ENCODE measurements around the gene GALNTL6.

GALNTL6 gene

DNA sequence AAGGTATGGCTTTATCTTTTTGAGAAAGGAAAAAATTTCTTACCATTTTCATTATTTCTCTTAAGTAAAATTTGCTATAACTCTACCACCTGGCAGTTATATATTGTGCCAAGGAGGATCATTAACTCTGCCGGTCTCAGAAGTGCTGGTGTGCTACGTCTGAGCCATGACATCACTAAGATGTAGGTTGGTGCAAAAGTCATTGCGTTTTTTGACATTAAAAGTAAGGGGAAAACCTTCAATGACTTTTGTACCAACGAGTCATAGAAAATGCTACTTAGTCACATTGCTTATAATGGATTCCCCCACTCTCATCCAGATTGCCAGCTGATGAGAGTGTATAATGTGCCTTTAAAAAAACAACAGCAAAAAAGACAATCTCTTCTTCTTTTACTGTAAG lies 786.4 kb downstream of the GALNTL6 start:
- DNase-seq: no peak

- DNase-seq: no peak
Measured at GRCh38 chr4:172601195-172601594, 788.0 kb downstream of the GALNTL6 start.

GRCh38 chr4:172619218-172619617 lies 806.0 kb downstream of the GALNTL6 start:
- DNase-seq: no peak

DNA sequence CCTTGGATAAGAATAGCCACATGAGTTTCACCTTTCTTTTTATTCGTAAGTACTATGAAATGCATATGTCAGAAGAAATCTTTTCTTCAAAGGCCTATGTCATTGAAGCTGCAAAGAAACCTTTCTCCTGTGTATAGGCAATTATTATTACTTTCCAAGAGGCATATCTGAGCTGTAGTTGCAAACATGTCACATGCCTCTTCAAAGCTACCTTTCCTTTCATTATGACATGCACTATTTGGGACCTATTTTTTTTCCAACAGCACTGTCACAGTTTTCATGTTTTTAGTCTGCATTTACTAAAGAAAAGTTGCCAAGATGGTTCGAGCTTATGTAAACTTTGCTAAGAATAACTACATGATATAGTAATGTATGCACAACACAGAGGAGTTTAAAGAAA lies 806.6 kb downstream of the GALNTL6 start:
- DNase-seq: no peak

DNA sequence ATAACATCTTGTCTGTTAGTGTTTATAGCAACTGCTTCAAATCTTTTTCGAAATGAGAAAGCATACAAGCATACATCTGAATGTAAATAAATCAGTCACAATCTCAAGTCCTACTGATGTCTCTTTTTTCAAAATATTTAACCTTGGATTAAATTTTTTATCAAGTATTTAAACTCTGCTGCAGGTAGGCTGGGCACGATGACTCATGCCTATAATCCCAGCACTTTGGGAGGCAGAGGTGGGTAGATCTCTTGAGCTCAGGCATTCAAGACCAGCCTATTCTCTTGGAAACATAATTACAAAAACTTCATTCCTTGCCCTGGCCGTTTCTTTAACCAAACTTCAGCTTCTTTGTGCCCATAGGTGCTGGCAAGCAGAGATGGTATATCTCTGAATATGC lies 815.1 kb downstream of the GALNTL6 start:
- no peak for DNase-seq

DNA sequence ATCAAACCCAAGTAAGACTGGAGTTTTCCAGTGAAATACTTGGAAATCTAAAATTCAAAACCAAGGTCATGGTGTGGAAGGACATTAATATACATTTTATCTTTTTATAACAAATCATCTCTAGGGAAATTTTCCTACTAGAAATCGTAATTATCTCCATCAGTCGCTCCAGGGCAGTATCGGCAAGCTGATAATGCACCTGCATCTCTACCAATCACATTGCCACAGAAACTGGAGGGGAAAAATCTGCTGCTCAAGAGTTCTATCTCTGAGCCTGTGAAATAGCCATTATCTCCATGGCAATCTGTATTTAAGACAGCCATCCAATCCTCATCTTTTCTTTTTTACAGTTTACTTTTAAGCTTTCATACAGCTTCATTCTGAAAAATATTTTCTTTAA lies 817.1 kb downstream of the GALNTL6 start:
- no peak for DNase-seq

- no peak for DNase-seq
Measured at GRCh38 chr4:172631832-172632231, 818.6 kb downstream of the GALNTL6 start.

GRCh38 chr4:172648471-172648870 lies 835.3 kb downstream of the GALNTL6 start:
- no peak for DNase-seq

DNA sequence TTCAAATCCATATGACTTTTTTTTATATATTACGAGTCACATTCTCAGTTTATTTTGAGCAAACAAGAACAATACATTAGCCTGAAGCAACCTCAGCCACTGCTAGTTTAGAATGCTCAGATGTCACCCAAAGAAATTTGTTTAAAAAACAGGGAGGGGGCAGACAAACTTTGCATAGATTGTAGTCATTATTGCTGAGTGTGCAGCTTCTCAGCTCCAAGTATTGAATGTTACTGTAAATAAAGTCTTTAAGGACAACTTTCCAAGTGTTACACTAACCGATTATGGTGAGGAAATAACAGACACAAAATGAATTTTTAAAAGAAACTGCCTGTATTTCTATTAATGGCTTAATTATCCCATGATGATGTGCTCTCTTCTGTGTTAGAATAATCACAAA lies 835.9 kb downstream of the GALNTL6 start:
- DNase-seq: no peak

DNA sequence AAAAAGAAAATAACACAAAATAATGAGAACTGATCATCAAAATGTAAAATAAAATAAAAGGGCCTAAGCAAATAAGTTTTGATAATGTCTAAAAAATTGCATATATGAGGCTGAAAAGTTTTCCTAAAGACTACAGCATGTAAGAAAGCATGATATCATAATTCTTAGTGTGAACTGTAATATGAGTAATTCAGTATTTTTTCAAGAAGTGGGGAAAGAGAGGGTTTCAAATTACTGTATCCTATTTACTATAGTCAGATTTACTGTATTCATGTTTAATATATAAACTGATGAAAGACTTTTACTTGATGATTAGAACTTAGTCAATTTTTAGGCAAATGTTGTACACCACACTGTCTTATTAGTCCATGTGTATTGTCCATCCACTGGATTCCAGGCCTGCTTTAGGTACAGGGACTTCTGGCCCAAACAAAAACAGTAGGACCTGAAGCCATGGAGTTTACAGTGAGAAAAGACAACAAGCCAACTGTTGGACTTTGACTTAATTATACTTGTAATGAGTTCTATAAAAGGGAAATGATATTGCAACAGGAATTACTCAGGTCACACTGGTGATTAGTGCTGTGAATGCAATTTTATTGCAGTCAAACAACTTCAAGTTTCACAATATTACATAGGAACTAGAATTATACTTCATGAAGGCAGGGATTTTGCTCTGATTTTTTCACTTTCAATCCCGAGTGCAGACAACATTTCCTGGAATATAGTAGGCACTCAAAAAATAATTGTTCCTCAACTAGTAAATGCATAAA lies 837.7 kb downstream of the GALNTL6 start:
- DNase-seq: no peak

DNA sequence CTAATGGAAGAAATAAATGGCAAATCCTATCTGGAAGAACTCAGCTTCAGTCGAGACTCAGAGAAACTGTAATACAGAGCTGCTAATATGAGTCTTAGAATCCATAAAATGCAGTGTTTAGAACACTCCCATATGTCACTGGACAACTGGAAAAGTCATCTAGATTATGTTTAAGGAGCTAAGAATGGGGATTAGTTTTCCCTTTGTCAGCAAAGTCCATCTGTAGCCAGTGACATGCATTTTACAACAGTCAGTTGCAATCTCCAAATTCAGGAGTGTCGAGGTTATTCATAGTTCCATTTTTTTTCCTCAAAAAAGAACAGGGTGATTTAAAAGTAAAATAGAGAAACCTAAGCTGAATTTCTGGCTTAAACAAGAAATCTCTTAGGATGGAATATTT lies 838.8 kb downstream of the GALNTL6 start:
- DNase-seq: no peak

- no peak for DNase-seq
Measured at GRCh38 chr4:172652369-172652768, 839.2 kb downstream of the GALNTL6 start.

- DNase-seq: no peak
Measured at GRCh38 chr4:172653676-172654075, 840.5 kb downstream of the GALNTL6 start.

DNA sequence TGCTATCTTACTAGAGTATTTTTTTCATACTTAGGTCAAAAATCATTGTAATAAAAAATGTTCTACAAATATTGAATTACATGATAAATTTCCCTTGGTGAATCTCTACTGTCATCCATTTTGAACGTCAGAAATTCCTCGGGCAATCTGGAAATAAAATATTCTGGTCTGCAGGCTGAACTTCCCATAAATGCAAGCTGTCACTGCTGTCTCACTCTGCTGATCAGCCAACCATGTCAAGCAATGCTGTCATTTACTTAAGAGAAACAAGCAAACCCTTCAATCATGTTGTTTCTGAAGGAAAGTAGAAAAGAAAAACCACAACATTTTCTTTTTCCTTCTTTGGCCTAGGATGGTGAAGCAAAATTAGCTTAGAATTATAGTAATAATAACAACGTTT lies 841.3 kb downstream of the GALNTL6 start:
- DNase-seq: no peak

GRCh38 chr4:172656055-172656454 lies 842.9 kb downstream of the GALNTL6 start:
- DNase-seq: no peak

DNA sequence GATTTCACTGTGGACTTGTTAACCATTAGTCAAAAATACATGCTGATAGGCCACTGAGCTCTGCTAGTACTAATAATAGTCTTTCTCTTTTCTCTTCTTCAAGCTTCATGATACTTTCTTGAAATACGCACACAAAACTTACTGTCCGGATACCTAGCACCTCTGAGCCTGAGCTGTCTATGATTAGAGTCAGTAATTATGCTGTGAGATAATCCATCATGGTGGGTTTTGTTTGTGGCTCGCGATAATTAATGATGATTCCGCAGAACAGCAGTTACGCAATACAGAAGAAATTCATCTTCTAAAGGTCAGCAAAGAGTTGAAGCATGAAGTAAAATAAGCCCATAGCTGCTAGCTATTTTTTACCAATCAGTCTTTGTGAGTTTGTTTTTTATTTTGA lies 843.9 kb downstream of the GALNTL6 start:
- DNase-seq: no peak

DNA sequence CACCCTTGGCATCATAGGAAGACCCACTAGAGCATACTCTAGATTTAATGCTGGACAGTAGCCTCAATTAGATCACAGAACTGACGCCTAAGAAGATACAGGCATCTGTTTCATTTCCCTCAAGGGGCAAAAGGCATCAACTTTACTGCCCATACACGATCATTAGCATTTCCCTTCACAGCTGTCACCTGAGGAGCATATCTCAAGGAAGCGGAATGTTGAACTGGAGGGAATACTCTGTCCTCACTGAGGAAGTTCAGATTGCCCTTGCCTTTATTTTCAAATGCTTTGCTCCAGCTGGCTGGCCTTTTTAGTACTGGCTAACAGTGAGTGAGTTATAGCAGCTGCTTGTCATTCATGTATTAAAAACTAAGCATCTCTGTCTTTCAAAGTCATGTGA lies 847.0 kb downstream of the GALNTL6 start:
- no peak for DNase-seq

DNA sequence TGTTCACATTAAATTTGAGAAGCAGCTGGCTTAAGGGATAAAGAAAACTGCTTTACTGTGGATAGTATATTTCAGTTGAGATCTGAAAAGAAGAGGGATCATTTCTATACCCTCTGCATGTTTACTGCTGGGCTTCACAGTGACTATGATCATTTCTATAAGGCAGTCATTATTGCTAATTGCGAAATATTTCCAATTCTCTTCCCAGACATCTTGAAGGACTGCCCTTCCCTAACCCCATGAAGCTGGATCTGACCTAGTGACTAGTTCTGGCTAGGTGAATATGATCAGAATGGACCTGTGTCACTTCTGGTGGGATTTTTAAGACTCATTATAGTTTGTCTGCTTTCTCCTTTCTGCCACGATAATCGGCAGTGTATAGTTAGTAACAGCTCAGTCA lies 848.9 kb downstream of the GALNTL6 start:
- DNase-seq: no peak

- no peak for DNase-seq
Measured at GRCh38 chr4:172666711-172667368, 853.6 kb downstream of the GALNTL6 start.

GRCh38 chr4:172674811-172675210 lies 861.6 kb downstream of the GALNTL6 start:
- no peak for DNase-seq

DNA sequence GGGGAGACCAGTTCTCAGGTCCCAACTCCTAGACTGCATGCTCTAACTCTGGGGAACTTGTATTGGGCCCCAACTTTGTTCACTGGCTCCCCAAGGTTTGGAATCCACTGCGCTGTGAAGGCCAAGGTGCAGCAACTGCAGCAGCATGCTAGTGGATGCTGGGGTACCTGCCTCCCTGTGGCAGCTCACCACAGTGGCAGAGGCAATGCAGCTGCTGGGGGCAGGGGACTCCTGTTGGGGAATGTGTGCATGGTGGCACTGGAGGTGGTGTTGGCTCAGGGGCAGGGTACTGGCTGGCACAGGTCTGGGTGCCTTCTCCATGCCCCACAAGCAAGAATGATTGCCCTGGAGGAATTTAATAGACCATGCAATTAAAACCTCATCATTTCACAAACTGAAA lies 862.0 kb downstream of the GALNTL6 start:
- DNase-seq: no peak

DNA sequence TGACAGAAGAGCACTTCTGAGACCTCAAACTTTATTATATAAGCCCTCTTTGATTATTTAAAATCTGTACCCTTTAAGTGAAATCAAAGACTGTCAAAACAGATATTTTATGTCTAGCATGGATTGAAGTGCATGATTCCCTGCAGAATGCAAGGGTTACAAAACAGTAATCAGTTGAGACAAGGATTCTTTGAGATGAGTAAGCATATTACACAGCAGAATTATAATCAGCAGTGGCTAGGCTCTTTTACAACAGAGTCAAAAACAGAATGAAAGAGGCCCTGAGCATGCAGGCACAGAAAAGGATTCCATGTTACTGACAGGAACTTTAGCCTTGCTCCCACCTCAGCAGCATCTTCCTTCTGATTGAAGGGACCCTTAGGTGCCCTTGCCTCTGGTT lies 867.5 kb downstream of the GALNTL6 start:
- no peak for DNase-seq

DNA sequence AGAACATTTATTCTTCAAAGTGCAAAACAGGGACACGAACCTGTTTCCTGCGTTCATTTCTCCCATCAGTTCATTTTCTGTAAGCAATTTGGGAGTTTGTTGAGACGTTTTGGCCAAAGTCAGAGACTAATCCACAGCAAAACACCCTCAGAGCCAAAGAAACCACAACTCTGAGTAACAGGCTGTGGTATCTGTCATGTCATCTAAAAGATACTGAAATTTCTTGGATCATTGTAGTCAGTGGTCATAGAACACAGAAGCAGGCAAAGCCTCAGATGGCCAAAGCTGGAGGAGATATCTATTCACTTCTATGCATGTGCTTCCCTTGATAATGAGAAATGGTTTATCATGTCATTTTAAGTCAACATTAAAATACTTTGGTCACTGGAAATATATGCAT lies 869.8 kb downstream of the GALNTL6 start:
- no peak for DNase-seq

DNA sequence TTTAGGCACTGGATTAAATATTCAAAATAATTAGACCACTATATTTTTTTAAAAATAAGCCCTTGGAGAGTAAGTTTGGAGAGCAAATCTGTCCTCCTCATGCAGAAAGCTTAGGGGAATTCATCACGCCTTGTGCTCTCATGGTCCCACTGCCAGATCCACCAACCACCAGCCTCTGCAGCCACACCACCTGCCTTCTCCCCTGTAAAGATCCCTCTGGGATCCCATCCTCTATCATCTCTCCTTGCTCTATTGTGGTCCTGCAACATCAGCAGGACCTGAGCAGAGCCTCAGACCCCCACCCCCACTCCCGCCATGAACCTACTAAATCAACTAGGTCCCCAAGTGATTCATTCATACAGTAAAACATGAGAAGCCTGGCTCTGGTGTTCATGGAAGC lies 872.8 kb downstream of the GALNTL6 start:
- no peak for DNase-seq

DNA sequence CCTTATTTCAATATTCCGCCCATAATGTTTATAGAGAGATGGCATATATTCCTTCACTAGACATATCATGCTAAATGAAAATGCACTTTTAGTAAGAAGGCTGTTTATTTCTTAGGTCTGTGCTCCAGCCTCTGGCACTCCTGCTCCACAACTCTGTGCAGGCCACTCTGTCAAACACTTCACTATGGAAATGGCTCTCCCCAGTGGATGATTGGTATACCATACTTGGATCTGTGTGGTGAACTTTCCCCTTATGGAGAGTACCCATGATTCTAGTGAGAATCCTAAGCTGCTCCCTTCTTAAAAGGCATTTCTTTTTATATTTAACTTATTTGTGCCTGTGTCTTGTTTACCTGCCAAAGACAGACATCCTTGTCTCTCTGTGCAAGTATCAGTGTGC lies 875.3 kb downstream of the GALNTL6 start:
- no peak for DNase-seq

Measured in activated naive CD4-positive, alpha-beta T cell (primary cell).